ENCODE measurements around the gene TVP23A. TPM values are rescaled to one million over a fixed set of nuclear protein-coding genes. Genes with fewer than 3 reads are reported as not detected.
"Not testable (repeated sequence)": the region's sequence is repeated elsewhere in the genome, so short reads cannot be mapped to it uniquely, and the experiment has no call there.

The TVP23A gene
- total and polyA plus RNA-seq, 2 donors (not counting 1 experiment from before 2014, with no cell fraction given): 0.37 to 3.2 TPM

- H3K27me3 ChIP-seq (replicated peaks in 1 of 4; ENCODE audit: control extremely low read depth in 1 of 4, control insufficient read depth in 3 of 4, insufficient read depth in 4 of 4, low read length in 3 of 4): no peaks in the 10 kb centered on the region
- no peaks in the 10 kb centered on the region for H3K79me2 ChIP-seq (ENCODE audit: control insufficient read depth, insufficient read depth, low read length)
- Mint-ChIP-seq H3K4me3 (peak overlapping the region; percentile 38), H3K4me1 (peaks cover 66% of the 10 kb centered on the region), H3K27ac (peak overlapping the region; percentile 60), H3K27me3 (no peaks in the 10 kb centered on the region), H3K9me3 (ENCODE audit: insufficient read depth) (no peaks in the 10 kb centered on the region)
- H3K9me3 ChIP-seq (ENCODE audit: control extremely low read depth in 1 of 3, control insufficient read depth in 2 of 3, insufficient read depth in 1 of 3, low read length in 2 of 3): peaks cover 0 to 8% (median 6%) of the 10 kb centered on the region in 3 donors
- DNase-seq: peak; percentile 38
- H3K4me3 ChIP-seq (ENCODE audit: control extremely low read depth in 1 of 5, extremely low read depth in 1 of 5, insufficient read depth in 1 of 5, low read depth in 2 of 5, low read length in 4 of 5): no peak overlapping the region
- intact Hi-C loops (cut with micrococcal nuclease): loop anchor here (1.0 kb wide), 1 partner anchor 36 kb away; no protein-coding TSS in a partner anchor
- peak; percentile 78 for ATAC-seq (ENCODE audit: low read depth)
- H4K20me1 ChIP-seq (ENCODE audit: control insufficient read depth, insufficient read depth, low read length, poor library complexity, severe bottlenecking): no peaks in the 10 kb centered on the region
- WGBS (ENCODE audit: insufficient coverage): 49% methylated on average over 4 of the region's 10 CpGs
- H2AFZ ChIP-seq (ENCODE audit: insufficient read depth, low read depth, low read length, poor library complexity, severe bottlenecking): peak overlapping the region; percentile 33
- H3K4me2 ChIP-seq (replicated peaks; ENCODE audit: low read depth, low read length, poor library complexity, severe bottlenecking): peak overlapping the region; percentile 52
- TF ChIP-seq EZH2 (IDR thresholded peaks at IDR 0.05; ENCODE audit: borderline replicate concordance, insufficient read depth, low read depth, low read length, poor library complexity, severe bottlenecking): no peak
- no peak for TF ChIP-seq CTCF (IDR thresholded peaks at IDR 0.05)
- no peak overlapping the region for H3K9ac ChIP-seq (ENCODE audit: low read length)
- H3K4me1 ChIP-seq (ENCODE audit: control insufficient read depth in 2 of 2, insufficient read depth in 2 of 2, low read length in 2 of 2): peaks cover 41 to 53% of the 10 kb centered on the region in 2 donors
- POLR2A ChIA-PET: interaction anchor here (0.7 to 1.1 kb wide), 4 partner anchors 35 to 72 kb away, joined by 3 to 4 read pairs (median 4); no protein-coding TSS in a partner anchor
- no peaks in the 10 kb centered on the region for H3K36me3 ChIP-seq (replicated peaks in 1 of 2; ENCODE audit: control extremely low read depth in 1 of 2, control insufficient read depth in 1 of 2, extremely low read depth in 1 of 2, insufficient read depth in 2 of 2, low read length in 1 of 2)
- CTCF ChIA-PET: interaction anchor here (0.6 to 0.9 kb wide), 4 partner anchors 18 to 88 kb away, joined by 3 read pairs; no protein-coding TSS in a partner anchor
- H3K27ac ChIP-seq (ENCODE audit: low read length in 2 of 2): no peak overlapping the region
Observed at GRCh38 chr16:10831894-10832886, 13.6 kb upstream of the TVP23A start.

- POLR2A ChIA-PET: interaction anchor here (0.6 to 1.2 kb wide), 2 partner anchors 12 to 41 kb away, joined by 4 to 5 read pairs; no protein-coding TSS in a partner anchor
- H3K4me3 Mint-ChIP-seq: not testable (repeated sequence)
Observed at GRCh38 chr16:10830240-10830639, 11.6 kb upstream of the TVP23A start.

GRCh38 chr16:10829390-10830098 is 10.9 kb upstream of the TVP23A start:
- H3K27ac Mint-ChIP-seq: peak overlapping the region; percentile 72

More at GRCh38 chr16:10830240-10830639, 11.6 kb upstream of the TVP23A start:
- H3K9ac ChIP-seq (ENCODE audit: low read length); H3K9me3 Mint-ChIP-seq (ENCODE audit: insufficient read depth); DNase-seq; intact Hi-C loops (cut with micrococcal nuclease); H3K4me2 ChIP-seq (replicated peaks; ENCODE audit: low read depth, low read length, poor library complexity, severe bottlenecking); H3K27me3 ChIP-seq (replicated peaks in 1 of 4; ENCODE audit: control extremely low read depth in 1 of 4, control insufficient read depth in 3 of 4, insufficient read depth in 4 of 4, low read length in 3 of 4); H3K4me3 ChIP-seq (ENCODE audit: control extremely low read depth in 1 of 5, extremely low read depth in 1 of 5, insufficient read depth in 1 of 5, low read depth in 2 of 5, low read length in 4 of 5); H3K27ac ChIP-seq (ENCODE audit: low read length in 2 of 2); H3K36me3 ChIP-seq (replicated peaks in 1 of 2; ENCODE audit: control extremely low read depth in 1 of 2, control insufficient read depth in 1 of 2, extremely low read depth in 1 of 2, insufficient read depth in 2 of 2, low read length in 1 of 2); H3K27me3 Mint-ChIP-seq; H2AFZ ChIP-seq (ENCODE audit: insufficient read depth, low read depth, low read length, poor library complexity, severe bottlenecking); H4K20me1 ChIP-seq (ENCODE audit: control insufficient read depth, insufficient read depth, low read length, poor library complexity, severe bottlenecking); ATAC-seq (ENCODE audit: low read depth); H3K79me2 ChIP-seq (ENCODE audit: control insufficient read depth, insufficient read depth, low read length); CTCF ChIA-PET; H3K9me3 ChIP-seq (ENCODE audit: control extremely low read depth in 1 of 3, control insufficient read depth in 2 of 3, insufficient read depth in 1 of 3, low read length in 2 of 3): not testable (repeated sequence)
- H3K27ac Mint-ChIP-seq: peak overlapping the region; percentile 10
- peaks cover 57% of the 10 kb centered on the region for H3K4me1 Mint-ChIP-seq
- peaks cover 41 to 49% of the 10 kb centered on the region in 2 donors for H3K4me1 ChIP-seq (ENCODE audit: control insufficient read depth in 2 of 2, insufficient read depth in 2 of 2, low read length in 2 of 2)

More at GRCh38 chr16:10829390-10830098, 10.9 kb upstream of the TVP23A start:
- H3K27me3 Mint-ChIP-seq; H4K20me1 ChIP-seq (ENCODE audit: control insufficient read depth, insufficient read depth, low read length, poor library complexity, severe bottlenecking); H3K79me2 ChIP-seq (ENCODE audit: control insufficient read depth, insufficient read depth, low read length); H3K4me3 ChIP-seq (ENCODE audit: control extremely low read depth in 1 of 5, extremely low read depth in 1 of 5, insufficient read depth in 1 of 5, low read depth in 2 of 5, low read length in 4 of 5); H3K27ac ChIP-seq (ENCODE audit: low read length in 2 of 2); DNase-seq; H3K9me3 ChIP-seq (ENCODE audit: control extremely low read depth in 1 of 3, control insufficient read depth in 2 of 3, insufficient read depth in 1 of 3, low read length in 2 of 3); ATAC-seq (ENCODE audit: low read depth); H3K9me3 Mint-ChIP-seq (ENCODE audit: insufficient read depth); H3K9ac ChIP-seq (ENCODE audit: low read length); intact Hi-C loops (cut with micrococcal nuclease); H3K36me3 ChIP-seq (replicated peaks in 1 of 2; ENCODE audit: control extremely low read depth in 1 of 2, control insufficient read depth in 1 of 2, extremely low read depth in 1 of 2, insufficient read depth in 2 of 2, low read length in 1 of 2); H3K27me3 ChIP-seq (replicated peaks in 1 of 4; ENCODE audit: control extremely low read depth in 1 of 4, control insufficient read depth in 3 of 4, insufficient read depth in 4 of 4, low read length in 3 of 4): not testable (repeated sequence)
- ChIA-PET CTCF (interaction anchor here (1.0 kb wide), 1 partner anchor 315 kb away, joined by 3 read pairs; no protein-coding TSS in a partner anchor), POLR2A (interaction anchor here (0.5 to 0.7 kb wide), 2 partner anchors 10 to 14 kb away, joined by 5 to 7 read pairs; no protein-coding TSS in a partner anchor)
- Histone ChIP-seq H2AFZ (ENCODE audit: insufficient read depth, low read depth, low read length, poor library complexity, severe bottlenecking) (peak overlapping the region; percentile 61), H3K4me1 (ENCODE audit: control insufficient read depth in 2 of 2, insufficient read depth in 2 of 2, low read length in 2 of 2) (peaks cover 41 to 49% of the 10 kb centered on the region in 2 donors), H3K4me2 (replicated peaks; ENCODE audit: low read depth, low read length, poor library complexity, severe bottlenecking) (peak overlapping the region; percentile 61)
- peaks cover 53% of the 10 kb centered on the region for H3K4me1 Mint-ChIP-seq
- peak overlapping the region; percentile 30 for H3K4me3 Mint-ChIP-seq
- WGBS (ENCODE audit: insufficient coverage): 80% methylated on average over 2 of the region's 18 CpGs
